ENCODE data around the gene ATP6V1B1.
"Not testable (repeated sequence)": the region's sequence is repeated elsewhere in the genome, so short reads cannot be mapped to it uniquely, and the experiment has no call there.

ATP6V1B1 gene

GRCh38 chr2:70990216-70990615, 54.5 kb downstream of the ATP6V1B1 start:
- no peak for DNase-seq (ENCODE audit: low spot score)

DNA sequence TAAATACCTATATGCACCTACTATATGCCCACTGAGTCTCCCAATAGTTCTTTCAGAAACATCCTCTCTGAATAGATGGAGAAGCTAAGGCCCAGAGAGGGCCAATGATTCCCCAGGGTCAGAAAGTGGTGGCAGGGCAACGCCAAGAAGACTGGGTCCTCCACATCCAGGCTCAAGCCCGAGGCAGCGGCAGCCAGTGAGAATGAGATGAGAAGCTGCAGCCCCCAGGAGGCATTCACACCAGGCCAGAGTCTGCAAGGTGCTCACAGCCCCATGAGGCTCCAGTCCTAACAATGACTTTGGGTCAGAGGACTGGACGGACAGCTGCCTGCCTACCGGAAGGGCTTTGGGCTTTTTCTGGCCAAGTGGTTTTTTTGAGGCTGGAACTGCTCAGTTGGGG, 55.4 kb downstream of the ATP6V1B1 start:
- DNase-seq (ENCODE audit: low spot score) = no peak

GRCh38 chr2:70991742-70992141, 56.0 kb downstream of the ATP6V1B1 start:
- DNase-seq (ENCODE audit: low spot score) = no peak

DNA sequence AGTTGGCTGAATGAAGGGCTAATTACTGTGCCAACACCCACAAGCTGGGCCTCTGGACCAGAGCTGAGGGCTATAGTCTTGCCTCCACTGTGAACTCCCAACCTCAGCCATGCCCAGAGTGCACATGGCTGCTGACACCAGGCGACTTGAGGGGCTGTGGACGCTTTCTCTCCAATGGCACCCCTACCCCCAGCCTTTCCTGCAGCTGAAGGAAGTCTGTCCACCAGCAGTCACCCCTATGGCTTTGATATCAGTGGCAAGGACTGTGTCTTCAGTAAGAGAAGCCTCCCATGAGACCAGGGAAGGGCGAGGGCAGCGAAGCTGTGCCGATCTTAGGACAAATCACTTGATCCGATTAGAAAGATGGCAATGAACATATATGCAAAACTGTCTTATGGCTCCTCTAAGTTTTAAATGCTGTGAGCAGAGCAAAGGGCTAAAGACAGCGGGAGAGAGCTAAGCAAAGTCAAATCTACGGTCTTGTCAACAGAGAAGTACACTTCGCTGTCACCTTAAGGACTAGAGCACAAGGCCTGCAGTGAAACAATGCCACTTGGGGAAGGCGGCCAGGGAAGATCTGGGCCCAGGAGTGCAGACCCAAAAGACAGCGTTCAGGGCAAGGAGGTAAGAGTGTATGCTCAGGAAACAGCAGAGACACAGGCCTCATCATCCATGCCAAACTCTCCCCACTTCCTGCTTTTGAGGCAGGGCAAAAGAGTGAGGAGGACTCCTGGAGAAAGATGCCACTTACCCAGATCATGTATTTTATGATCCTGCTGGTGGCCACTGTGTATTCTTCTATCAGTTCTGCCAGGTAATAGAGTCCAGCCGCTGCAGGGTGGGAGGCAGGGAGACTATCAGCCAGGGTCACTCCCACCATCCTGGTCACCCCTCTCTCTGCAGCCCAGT, 57.5 kb downstream of the ATP6V1B1 start:
- DNase-seq (ENCODE audit: low spot score) = no peak

- no peak for DNase-seq (ENCODE audit: low spot score)
Observed at GRCh38 chr2:70994009-70994698, 58.5 kb downstream of the ATP6V1B1 start.

- peak; percentile 95 for DNase-seq (ENCODE audit: low spot score)
Observed at GRCh38 chr2:70994699-70995425, 59.2 kb downstream of the ATP6V1B1 start, which contains the start of gene TEX261. TEX261 (minus strand) TSS chr2:70994873; CDS start chr2:70994757, 116 bp downstream.

- peak; percentile 66 for DNase-seq (ENCODE audit: low spot score)
Observed at GRCh38 chr2:70995426-70995729, 59.7 kb downstream of the ATP6V1B1 start.

DNA sequence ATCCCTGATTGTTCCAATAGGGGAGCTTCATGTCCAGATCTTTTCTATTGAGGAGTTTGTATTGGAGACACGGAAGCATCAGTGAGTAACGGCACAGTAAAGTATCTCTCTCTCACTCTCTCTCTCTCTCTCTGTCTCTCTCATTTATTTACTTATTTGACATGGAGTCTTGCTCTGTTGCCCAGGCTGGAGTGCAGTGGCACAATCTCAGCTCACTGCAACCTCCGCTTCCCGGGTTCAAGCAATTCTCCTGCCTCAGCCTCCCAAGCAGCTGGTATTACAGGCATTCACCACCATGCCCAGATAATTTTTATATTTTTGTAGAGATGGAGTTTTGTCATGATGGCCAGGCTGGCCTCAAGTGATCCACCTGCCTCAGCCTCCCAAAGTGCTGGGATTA, 63.2 kb downstream of the ATP6V1B1 start:
- DNase-seq (ENCODE audit: low spot score) = not testable (repeated sequence)

GRCh38 chr2:70999362-70999761, 63.7 kb downstream of the ATP6V1B1 start:
- DNase-seq (ENCODE audit: low spot score) = peak; percentile 29

- DNase-seq (ENCODE audit: low spot score) = not testable (repeated sequence)
Observed at GRCh38 chr2:70999931-71000330, 64.2 kb downstream of the ATP6V1B1 start.

- peak; percentile 80 for DNase-seq (ENCODE audit: low spot score)
Observed at GRCh38 chr2:71000780-71001591, 65.3 kb downstream of the ATP6V1B1 start.

GRCh38 chr2:71001592-71001927, 65.9 kb downstream of the ATP6V1B1 start:
- no peak for DNase-seq (ENCODE audit: low spot score)

- peak; percentile 84 for DNase-seq (ENCODE audit: low spot score)
Observed at GRCh38 chr2:71001981-71002570, 66.4 kb downstream of the ATP6V1B1 start.

- no peak for DNase-seq (ENCODE audit: low spot score)
Observed at GRCh38 chr2:71003396-71003795, 67.7 kb downstream of the ATP6V1B1 start.

DNA sequence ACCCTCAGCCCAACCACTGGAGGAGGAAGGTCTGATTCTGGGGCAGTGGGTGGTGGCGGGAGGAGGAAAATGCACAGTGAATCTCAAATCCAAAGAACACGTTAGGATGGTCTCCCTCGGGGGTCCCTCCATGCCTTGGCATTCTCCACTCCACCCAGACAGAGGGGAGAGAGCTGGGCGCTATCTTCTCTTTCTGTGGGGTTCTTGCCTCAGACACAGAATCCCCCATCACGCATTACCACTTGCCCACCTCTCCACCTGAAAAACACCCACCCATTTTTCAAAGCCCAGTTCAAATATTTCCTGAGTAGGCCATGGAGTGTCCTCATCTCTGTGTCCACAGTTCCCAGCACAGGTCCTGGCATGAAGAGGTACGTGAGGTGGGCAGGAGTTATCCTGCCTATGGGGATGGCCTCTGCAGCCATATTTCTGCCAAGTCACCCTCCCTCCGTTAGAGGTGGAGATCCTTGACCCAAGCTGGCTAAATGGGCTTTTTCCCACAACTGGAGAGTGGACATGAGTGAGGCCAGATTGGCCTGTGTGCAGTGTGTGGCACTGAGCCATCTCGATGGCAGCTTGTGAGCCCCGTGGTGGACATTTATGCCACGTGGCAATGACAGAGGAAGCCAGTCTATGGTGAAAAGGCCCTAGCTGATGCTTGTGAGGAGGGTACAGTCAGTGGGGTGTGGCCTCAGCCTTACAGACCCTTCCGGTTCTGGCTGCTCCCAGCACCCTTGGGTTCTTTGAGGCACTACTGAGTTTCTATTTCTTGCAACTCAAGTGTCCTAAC, 68.5 kb downstream of the ATP6V1B1 start:
- DNase-seq (ENCODE audit: low spot score) = no peak

- no peak for DNase-seq (ENCODE audit: low spot score)
Observed at GRCh38 chr2:71004857-71005256, 69.2 kb downstream of the ATP6V1B1 start.

DNA sequence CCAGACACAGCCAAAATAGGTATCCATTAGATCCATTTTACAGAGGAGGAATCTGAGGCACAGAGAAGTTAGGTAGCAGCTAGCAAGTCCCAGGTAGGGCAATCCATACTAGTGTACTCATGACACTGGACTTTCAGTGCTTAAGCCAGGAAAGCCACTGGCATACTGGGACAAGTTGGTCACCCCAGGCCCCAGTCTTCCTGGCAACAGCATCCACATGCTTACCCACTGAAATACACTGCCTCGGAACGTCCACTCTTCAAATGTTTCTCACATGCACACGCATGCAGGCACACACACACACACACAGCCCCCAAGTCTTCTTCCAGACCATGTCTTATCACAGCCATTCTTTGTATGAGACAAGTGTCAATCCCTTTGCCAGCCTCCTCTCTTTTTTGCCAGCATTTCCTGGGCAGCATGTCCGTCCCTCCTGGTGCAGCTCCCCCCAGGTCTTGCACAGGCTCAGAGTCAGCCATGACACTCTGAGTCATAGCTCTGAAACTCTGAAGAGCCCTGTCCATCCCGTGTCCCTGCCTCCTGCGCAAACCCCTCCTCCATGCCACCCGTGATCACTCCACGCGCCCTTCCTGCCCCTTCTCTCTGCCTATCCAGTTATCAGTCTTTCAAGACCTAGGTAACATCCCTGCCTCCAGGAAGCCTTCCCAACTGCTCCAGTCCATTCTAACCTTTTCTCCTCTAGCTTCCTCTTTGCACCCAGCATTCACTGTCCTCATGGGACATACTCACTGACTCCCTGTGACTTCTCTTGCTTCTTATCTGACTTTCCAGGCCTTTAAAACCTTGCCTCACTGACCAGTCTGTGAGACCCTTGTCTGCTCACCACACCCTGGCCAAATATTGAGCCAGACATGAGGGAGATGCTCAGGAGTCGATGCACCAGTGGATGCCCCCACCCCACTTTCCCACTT, 69.8 kb downstream of the ATP6V1B1 start:
- DNase-seq (ENCODE audit: low spot score) = no peak

DNA sequence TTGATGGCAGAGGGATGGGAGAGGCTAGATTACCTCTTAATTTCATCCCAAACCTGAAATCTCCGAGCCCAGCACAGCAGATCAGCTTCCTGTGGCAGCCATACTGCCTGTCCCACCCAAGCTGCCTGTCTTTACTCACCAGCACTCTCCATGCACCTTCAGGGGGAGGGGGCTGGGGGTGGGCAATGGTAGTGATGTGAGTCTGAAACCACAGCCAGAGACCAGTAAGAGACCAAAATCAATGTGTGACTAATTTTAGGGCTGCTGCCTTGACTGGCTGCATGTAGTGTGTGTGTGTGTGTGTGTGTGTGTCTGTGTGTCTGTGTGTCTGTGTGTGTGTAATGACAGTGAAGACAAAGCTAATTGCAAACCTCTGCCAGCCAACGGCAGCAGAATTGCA, 70.6 kb downstream of the ATP6V1B1 start:
- no peak for DNase-seq (ENCODE audit: low spot score)

GRCh38 chr2:71006955-71007799, 71.5 kb downstream of the ATP6V1B1 start:
- no peak for DNase-seq (ENCODE audit: low spot score)

Measured in ecto neural progenitor cell (in vitro differentiated cells).